PC-9 (cell line): ENCODE data around the gene ANKS6. TPM values are rescaled to one million over a fixed set of nuclear protein-coding genes. Genes with fewer than 3 reads are reported as not detected.

Source experiments
- BruUV-seq: library from RNA; stranded (reverse); fragments of 400-500 nt; replicated peaks from 2 replicates; lab custom pipeline; 2021; lab: Mats Ljungman, UMichigan
- CTCF ChIA-PET: fragments of 300-600 bp; sonication (Branson Sonifier 250); formaldehyde crosslinking; loops from one replicate; lab custom pipeline; 2022; ENCODE audit warnings: antibody characterized with exemption; lab: Charles Lee
- POLR2A ChIA-PET: fragments of 300-600 bp; sonication (Branson Sonifier 250); formaldehyde crosslinking; loops from one replicate; lab custom pipeline; 2022; ENCODE audit warnings: antibody characterized with exemption; ENCODE audit not compliant: unreplicated experiment; lab: Charles Lee
- DNase-seq, 2 experiments: peaks; one replicate each; pipeline versions ENCODE4 v3.0.0 to v3.0.0-alpha.2; 2015 to 2022; ENCODE audit warnings: mixed read lengths in 1 of 2
- H2AFZ ChIP-seq: fragments of 200-600 bp; sonication (generic); 2 replicates; pipeline ENCODE4 v1.8.1; 2017; ENCODE audit warnings: antibody characterized with exemption
- H3F3A ChIP-seq: fragments of 200-600 bp; sonication (generic); 2 replicates; pipeline ENCODE4 v1.8.1; 2017; ENCODE audit warnings: antibody characterized with exemption, mild to moderate bottlenecking, low read depth; ENCODE audit not compliant: insufficient read depth
- H3K27ac ChIP-seq: fragments of 200-600 bp; sonication (generic); 2 replicates; pipeline ENCODE4 v1.6.1; 2016; ENCODE audit warnings: mixed run types
- H3K27me3 ChIP-seq: fragments of 200-600 bp; sonication (generic); 2 replicates; pipeline ENCODE4 v1.6.1; 2016; ENCODE audit warnings: low read depth, mixed run types; ENCODE audit not compliant: insufficient read depth
- H3K36me3 ChIP-seq: fragments of 200-600 bp; sonication (generic); 2 replicates; pipeline ENCODE4 v1.6.1; 2016; ENCODE audit warnings: low read depth, mixed run types
- H3K4me1 ChIP-seq: fragments of 200-600 bp; sonication (generic); replicated peaks from 2 replicates; pipeline ENCODE4 v1.6.1; 2016; ENCODE audit warnings: mixed run types; ENCODE audit not compliant: insufficient read depth
- H3K4me2 ChIP-seq: fragments of 200-600 bp; sonication (generic); 2 replicates; pipeline ENCODE4 v1.6.1; 2017; ENCODE audit warnings: mixed run types
- H3K4me3 ChIP-seq: fragments of 200-600 bp; sonication (generic); 2 replicates; pipeline ENCODE4 v1.6.1; 2016; ENCODE audit warnings: mixed run types
- H3K79me2 ChIP-seq: fragments of 200-600 bp; sonication (generic); 2 replicates; pipeline ENCODE4 v1.6.1; 2017; ENCODE audit warnings: low read depth, mixed run types
- H3K9me2 ChIP-seq: fragments of 200-600 bp; sonication (generic); 2 replicates; pipeline ENCODE4 v1.8.1; 2017; ENCODE audit warnings: mild to moderate bottlenecking; ENCODE audit not compliant: insufficient read depth
- H3K9me3 ChIP-seq: fragments of 200-600 bp; sonication (generic); 2 replicates; pipeline ENCODE4 v1.8.1; 2016; ENCODE audit warnings: low read depth; ENCODE audit not compliant: insufficient read depth
- H4K20me1 ChIP-seq: fragments of 200-600 bp; sonication (generic); 2 replicates; pipeline ENCODE4 v1.8.1; 2017; ENCODE audit not compliant: insufficient read depth
- EZH2 ChIP-seq: fragments of 200-600 bp; sonication (generic); IDR thresholded peaks from 2 replicates; pipeline ENCODE4 v1.8.0; 2017; ENCODE audit warnings: antibody characterized with exemption, low read depth
- intact Hi-C: fragments of 100-400 bp; cut with micrococcal nuclease; formaldehyde crosslinking; loops from one replicate; pipeline ENCODE4 v1.10.0; 2022; ENCODE audit not compliant: unreplicated experiment
- total RNA-seq: library from RNA; stranded (reverse); gene quantifications from 2 replicates; pipeline ENCODE4 v1.2.3, GENCODE V29; 2021
- TF ChIP-seq, protein P1 (sequence below): fragments of 200-600 bp; sonication (generic); conservative IDR thresholded peaks from 2 replicates; pipeline ENCODE4 v1.6.1; 2017; ENCODE audit warnings: mixed run types, antibody characterized with exemption, mild to moderate bottlenecking, moderate library complexity

The ANKS6 gene
- total RNA-seq, 1 experiment from 2014 or later: 74.7 TPM

GRCh38 chr9:98807814-98808195 lies 11.4 kb upstream of the ANKS6 start:
- peak overlapping the region; percentile 94 for H3K4me2 ChIP-seq
- intact Hi-C loops: loop anchor here (1.0 to 10.0 kb wide), 5 partner anchors 40 to 885 kb away; partner anchors contain the start of genes ALG2, NANS, SEC61B and TRMO

DNA sequence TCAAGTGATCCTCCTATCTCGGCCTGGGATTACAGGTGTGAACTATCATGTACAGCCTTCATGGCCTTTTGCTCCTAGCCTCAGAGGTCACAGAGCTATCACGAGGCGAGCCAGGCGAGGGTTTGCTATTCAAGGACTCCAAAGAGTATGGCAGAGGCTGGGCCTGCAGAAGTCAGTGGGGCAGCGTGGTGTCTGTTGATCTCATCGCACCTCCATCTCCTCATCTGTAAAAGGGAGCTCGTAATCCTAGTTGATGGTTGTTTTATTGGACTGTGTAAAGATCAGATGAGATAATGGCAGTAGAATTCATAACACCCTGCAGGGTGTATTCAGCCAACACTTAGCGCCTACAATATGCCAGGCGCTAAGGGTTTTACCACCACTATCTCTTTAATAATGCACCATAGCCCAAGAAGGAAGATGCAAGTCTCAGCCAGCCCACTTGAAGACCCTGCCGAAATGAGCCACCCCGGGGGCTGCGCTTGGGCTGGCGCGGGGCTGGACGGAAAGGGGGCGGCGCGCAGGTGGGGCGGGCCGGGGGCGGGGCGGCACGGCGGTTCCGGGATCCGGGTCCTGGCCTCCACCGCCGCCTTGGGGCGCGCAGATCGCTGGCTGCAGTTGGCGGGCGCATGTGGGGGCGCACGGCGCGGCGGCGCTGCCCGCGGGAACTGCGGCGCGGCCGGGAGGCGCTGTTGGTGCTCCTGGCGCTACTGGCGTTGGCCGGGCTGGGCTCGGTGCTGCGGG lies 10.9 kb upstream of the ANKS6 start, which contains the start of gene GALNT12:
TSS of gene GALNT12 (plus strand) at position 601 of the 744 bp plus-strand sequence. CDS start at position 630, 29 bp downstream.
- BruUV-seq: TSS peak; percentile 18
- Histone ChIP-seq H3K9me3 (no peaks in the 10 kb centered on the region), H3K27me3 (no peaks in the 10 kb centered on the region), H3K27ac (peak within 1 kb of the TSS; percentile 77), H3K9me2 (no peaks in the 10 kb centered on the region), H3K4me2 (peak within 1 kb of the TSS; percentile 94), H4K20me1 (no peaks in the 10 kb centered on the region), H3K4me3 (peak within 1 kb of the TSS; percentile 87), H3K79me2 (peaks cover 28% of the 10 kb centered on the region), H3K4me1 (peaks cover 86% of the 10 kb centered on the region), H2AFZ (peak within 1 kb of the TSS; percentile 83), H3F3A (peaks cover 65% of the 10 kb centered on the region), H3K36me3 (0 out of 2 replicates have a peak, but pooled peaks cover 3% of the 10 kb centered on the region)
- ChIA-PET CTCF (interaction anchor here (1.3 kb wide), 1 partner anchor 41 kb away, joined by 6 read pairs; no protein-coding TSS in a partner anchor), POLR2A (no interaction called here)
- DNase-seq: peak; percentile 40 to 56
- intact Hi-C loops: loop anchor here (2.0 to 10.0 kb wide), 3 partner anchors 72 to 752 kb away; partner anchors contain the start of genes ALG2, NANS and SEC61B
- TF ChIP-seq EZH2: no peak
- TF ChIP-seq, protein P1, sequence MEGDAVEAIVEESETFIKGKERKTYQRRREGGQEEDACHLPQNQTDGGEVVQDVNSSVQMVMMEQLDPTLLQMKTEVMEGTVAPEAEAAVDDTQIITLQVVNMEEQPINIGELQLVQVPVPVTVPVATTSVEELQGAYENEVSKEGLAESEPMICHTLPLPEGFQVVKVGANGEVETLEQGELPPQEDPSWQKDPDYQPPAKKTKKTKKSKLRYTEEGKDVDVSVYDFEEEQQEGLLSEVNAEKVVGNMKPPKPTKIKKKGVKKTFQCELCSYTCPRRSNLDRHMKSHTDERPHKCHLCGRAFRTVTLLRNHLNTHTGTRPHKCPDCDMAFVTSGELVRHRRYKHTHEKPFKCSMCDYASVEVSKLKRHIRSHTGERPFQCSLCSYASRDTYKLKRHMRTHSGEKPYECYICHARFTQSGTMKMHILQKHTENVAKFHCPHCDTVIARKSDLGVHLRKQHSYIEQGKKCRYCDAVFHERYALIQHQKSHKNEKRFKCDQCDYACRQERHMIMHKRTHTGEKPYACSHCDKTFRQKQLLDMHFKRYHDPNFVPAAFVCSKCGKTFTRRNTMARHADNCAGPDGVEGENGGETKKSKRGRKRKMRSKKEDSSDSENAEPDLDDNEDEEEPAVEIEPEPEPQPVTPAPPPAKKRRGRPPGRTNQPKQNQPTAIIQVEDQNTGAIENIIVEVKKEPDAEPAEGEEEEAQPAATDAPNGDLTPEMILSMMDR: no peak

More at GRCh38 chr9:98807814-98808195, 11.4 kb upstream of the ANKS6 start:
- Histone ChIP-seq H3K27me3 (no peaks in the 10 kb centered on the region), H2AFZ (peak overlapping the region; percentile 83), H3K9me2 (no peaks in the 10 kb centered on the region), H3K4me1 (peaks cover 86% of the 10 kb centered on the region), H3K27ac (peak overlapping the region; percentile 77), H3K4me3 (peak overlapping the region; percentile 87), H3K36me3 (0 out of 2 replicates have a peak, but pooled peaks cover 4% of the 10 kb centered on the region), H3K79me2 (peaks cover 34% of the 10 kb centered on the region), H3K9me3 (peaks cover under 1% of the 10 kb centered on the region; the same call in 1 of the 2 replicates), H4K20me1 (no peaks in the 10 kb centered on the region), H3F3A (peaks cover 59% of the 10 kb centered on the region)
- BruUV-seq: no TSS peak
- ChIA-PET CTCF (interaction anchor here (0.6 to 1.4 kb wide), 4 partner anchors 29 to 298 kb away, joined by 3 to 7 read pairs (median 4); no protein-coding TSS in a partner anchor), POLR2A (interaction anchor here (0.7 kb wide), 2 partner anchors 12 to 215 kb away, joined by 3 to 4 read pairs; no protein-coding TSS in a partner anchor)
- TF ChIP-seq, protein P1: no peak
- TF ChIP-seq EZH2: no peak
- DNase-seq: no peak

- CTCF ChIA-PET: interaction anchor here (0.5 to 1.3 kb wide), 4 partner anchors 42 to 334 kb away, joined by 3 to 6 read pairs (median 4); no protein-coding TSS in a partner anchor
- intact Hi-C loops: loop anchor here (1.0 to 10.0 kb wide), 5 partner anchors 72 to 752 kb away; partner anchors contain the start of genes ALG2, NANS and SEC61B
- Histone ChIP-seq H3K79me2 (peaks cover 21% of the 10 kb centered on the region), H3K9me3 (no peaks in the 10 kb centered on the region), H3F3A (peaks cover 70% of the 10 kb centered on the region), H3K4me2 (peak overlapping the region; percentile 84), H3K27ac (0 out of 2 replicates have a peak overlapping the region, but pooled peaks have one; percentile 13), H3K4me1 (peaks cover 86% of the 10 kb centered on the region), H3K9me2 (no peaks in the 10 kb centered on the region), H3K27me3 (no peaks in the 10 kb centered on the region), H3K36me3 (no peaks in the 10 kb centered on the region), H3K4me3 (peak overlapping the region; percentile 87; the same call in 1 of the 2 replicates), H2AFZ (0 out of 2 replicates have a peak overlapping the region, but pooled peaks have one; percentile 45), H4K20me1 (no peaks in the 10 kb centered on the region)
- TF ChIP-seq, protein P1: peak; percentile 58
- no peak for TF ChIP-seq EZH2
- POLR2A ChIA-PET: no interaction called here
- no peak for DNase-seq
- BruUV-seq: no TSS peak
These were observed 10.2 kb upstream of the ANKS6 start for GRCh38 chr9:98806394-98807035.
